H54 (cell line): ENCODE measurements around the gene NELFE.
A peak's percentile ranks its signal among the peaks of the same experiment; 100 is the strongest.
"Not testable (repeated sequence)": the region's sequence is repeated elsewhere in the genome, so short reads cannot be mapped to it uniquely, and the experiment has no call there.

Experiments
- DNase-seq: peaks from one replicate; pipeline ENCODE4 v3.0.0; 2011; ENCODE audit warnings: low spot score, mixed read lengths; ENCODE audit not compliant: insufficient read length
- FAIRE-seq: peaks from 3 replicates; lab custom pipeline; 2011; peaks lifted over from hg19 to GRCh38; lab: Jason Lieb, UNC
- POLR2A ChIP-seq: IDR thresholded peaks from 2 replicates; pipeline ENCODE4 v1.6.1; 2011; ENCODE audit warnings: low read depth, mild to moderate bottlenecking, low read length

NELFE gene

DNA sequence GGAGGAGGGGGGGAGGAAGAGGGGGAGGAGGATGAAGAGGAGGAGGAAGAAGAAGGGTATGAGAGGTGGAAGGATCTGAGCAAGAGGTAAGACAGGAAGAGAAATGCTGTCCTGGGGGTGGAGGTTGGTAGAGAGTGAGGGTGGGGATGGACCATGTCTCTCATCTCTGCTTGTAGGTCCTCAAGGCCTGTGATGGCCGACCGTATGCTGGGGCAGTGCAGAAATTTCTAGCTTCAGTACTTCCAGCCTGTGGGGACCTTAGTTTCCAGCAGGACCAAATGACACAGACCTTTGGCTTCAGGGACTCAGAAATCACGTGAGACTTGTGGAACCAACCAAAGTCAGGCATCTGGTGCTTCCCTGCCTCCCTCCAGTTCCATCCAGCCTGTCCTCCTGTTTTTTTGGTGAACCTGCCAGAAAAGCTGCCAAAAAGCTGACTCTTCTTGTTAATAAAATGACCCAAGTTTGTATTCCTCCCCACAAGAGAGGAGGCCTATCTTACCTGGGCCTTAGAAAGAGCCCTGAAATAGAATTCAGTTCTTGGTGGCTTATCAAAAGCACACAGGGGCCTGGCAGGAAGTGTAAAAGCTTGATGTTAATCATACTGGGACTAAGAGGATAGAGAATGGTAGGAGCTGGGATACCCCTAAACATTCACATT lies 20.6 kb upstream of the NELFE start:
- FAIRE-seq (no peak), DNase-seq (no peak)
- no peak for TF ChIP-seq POLR2A

DNA sequence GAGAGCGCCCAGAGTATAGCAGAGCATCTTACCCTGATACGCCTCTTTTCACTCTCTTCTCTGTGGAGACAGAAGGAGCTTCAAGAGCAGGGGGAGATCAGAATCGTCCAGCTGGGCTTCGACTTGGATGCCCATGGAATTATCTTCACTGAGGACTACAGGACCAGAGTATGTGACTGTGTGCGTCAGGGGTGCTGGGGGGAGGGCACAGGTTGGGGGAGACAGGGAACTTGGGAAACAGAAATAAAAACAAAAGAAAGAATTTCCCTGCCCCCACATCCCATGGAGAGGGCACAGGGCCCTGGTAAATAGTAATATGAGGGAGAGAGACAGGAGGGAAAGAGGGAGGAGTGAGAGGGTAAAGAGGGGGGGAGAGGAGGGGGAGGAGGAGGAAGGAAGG lies 20.1 kb upstream of the NELFE start:
- TF ChIP-seq POLR2A = no peak
- DNase-seq (no peak), FAIRE-seq (no peak)

DNA sequence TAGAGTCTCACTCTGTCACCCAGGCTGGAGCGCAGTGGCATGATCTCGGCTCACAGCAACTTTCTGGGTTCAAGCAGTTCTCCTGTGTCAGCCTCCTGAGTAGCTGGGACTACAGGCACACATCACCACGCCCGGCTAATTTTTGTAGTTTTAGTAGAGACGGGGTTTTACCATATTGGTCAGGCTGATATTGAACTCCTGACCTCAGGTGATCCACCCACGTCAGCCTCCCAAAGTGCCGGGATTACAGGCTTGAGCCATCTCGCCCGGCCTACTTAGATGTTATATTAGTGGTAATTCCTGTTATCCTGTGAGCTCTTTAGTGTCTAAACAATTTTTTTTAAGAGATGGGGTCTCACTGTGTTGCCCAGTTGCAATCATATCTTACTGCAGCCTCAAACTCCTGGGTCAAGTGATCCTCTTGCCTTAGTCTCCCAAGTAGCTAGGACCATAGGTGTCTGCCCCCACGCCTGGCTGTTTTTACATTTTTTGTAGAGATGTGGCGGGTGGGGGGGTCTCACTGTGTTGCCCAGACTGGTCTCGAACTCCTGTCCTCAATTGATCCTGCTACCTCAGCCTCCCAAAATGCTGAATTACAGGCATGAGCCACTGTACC lies 19.2 kb upstream of the NELFE start:
- TF ChIP-seq POLR2A = no peak
- DNase-seq (no peak), FAIRE-seq (no peak)

DNA sequence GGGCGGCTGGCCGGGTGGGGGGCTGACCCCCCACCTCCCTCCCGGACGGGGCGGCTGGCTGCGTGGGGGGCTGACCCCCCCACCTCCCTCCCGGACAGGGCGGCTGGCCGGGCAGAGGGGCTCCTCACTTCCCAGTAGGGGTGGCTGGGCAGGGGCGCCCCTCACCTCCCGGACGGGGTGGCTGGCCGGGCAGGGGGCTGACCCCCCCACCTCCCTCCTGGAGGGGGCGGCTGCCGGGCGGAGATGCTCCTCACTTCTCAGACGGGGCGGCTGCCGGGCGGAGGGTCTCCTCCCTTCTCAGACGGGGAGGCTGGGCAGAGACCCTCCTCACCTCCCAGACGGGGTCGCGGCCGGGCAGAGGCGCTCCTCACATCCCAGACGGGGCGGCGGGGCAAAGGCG lies 17.3 kb upstream of the NELFE start:
- not testable (repeated sequence) for FAIRE-seq, DNase-seq

DNA sequence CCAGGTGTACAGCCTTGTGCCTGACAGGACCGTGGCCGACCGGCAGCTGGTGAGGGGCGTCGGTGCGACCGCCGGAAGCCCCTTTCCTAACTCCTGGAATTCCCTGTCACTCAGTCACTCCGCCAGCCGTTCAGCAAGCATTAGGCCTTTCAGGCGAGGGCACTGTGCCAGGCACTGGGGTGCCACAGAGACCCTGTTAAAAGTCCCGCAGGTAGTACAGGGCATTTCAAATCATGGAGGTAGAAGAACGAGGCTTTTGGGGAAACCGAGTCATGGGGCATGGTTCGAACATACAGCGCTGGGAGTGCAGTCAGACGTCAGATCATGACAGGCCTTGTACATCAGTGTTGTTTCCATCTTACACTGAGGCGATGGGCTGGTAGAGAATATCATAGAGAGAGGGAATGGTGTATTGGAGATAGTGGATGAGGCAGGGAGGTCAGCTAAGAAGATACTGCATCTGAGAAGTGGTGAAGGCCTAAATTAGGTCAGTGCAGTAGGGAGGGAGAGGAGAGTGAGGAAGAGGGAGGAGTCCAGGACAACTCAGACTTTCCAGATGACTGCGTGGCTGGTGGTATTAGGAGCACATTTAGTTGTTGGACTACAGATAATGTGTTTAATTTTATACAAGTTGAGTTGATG lies 14.1 kb upstream of the NELFE start:
- FAIRE-seq (no peak), DNase-seq (no peak)
- no peak for TF ChIP-seq POLR2A

DNA sequence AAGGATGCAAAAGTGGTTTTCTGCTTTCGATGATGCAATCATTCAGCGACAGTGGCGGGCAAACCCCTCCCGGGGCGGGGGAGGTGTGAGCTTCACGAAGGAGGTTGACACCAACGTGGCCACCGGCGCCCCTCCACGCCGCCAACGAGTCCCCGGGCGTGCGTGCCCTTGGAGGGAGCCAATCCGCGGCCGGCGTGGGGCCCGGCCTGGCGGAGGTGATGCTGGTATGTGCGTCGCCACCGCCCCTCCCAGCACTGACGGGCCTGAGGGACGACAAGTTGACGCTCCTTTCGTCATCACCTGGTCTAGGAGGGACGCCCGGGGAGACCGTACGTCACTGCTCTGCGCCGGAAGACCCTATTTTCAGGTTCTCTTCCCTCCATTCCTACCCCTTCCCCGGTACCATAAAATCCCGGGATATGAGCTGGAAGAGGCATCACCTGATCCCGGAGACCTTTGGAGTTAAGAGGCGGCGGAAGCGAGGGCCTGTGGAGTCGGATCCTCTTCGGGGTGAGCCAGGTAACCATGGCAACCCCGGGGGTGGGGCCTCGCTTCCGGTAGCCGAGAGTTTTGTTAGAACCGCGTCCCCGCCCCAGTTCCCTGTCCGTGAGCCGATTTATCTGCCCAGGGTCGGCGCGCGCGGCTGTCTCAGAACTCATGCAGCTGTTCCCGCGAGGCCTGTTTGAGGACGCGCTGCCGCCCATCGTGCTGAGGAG lies 13.4 kb upstream of the NELFE start, which contains the start of gene DXO:
DXO (minus strand) TSS at position 146 of the 716 bp plus-strand sequence. CDS start 463 bp downstream, outside the sequence.
- FAIRE-seq (peak; percentile 60), DNase-seq (peak; percentile 99)
- peak; percentile 42 for TF ChIP-seq POLR2A

DNA sequence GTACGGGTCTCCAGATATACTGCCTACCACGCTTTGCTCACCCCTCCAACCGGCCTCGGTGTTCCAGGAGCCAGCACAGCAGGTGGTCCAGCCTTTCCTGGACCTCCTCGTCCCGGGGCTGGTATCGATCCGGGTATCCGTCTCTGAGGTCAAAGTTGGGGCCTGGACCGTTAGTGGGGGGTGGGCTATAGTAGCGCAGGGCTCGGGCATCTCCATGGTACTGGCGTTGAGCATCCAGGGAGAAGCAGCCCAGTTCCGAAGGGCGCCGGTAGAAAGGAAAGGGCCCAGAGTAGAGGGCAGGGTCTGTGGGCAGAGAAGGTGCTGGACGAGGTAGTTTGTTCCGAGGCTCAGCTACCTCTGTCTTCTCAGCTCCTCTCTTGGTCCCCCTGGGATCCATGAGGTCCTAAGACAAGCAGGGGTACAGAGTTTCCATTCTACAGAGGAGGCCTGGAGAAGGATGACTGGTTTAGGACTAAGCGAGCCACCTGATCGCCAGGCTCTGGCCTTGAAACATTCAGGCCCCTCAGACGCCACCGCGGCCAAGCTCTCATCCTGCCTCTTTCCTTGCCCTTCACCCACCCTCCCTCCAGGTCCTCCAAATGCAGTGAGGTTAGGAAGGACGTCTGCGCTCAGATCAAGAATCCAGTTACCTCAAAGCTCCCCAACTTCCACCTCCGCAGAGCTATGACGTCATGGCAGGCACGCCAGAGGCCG lies 12.7 kb upstream of the NELFE start:
- no peak for TF ChIP-seq POLR2A
- FAIRE-seq = no peak
- DNase-seq = no peak

DNA sequence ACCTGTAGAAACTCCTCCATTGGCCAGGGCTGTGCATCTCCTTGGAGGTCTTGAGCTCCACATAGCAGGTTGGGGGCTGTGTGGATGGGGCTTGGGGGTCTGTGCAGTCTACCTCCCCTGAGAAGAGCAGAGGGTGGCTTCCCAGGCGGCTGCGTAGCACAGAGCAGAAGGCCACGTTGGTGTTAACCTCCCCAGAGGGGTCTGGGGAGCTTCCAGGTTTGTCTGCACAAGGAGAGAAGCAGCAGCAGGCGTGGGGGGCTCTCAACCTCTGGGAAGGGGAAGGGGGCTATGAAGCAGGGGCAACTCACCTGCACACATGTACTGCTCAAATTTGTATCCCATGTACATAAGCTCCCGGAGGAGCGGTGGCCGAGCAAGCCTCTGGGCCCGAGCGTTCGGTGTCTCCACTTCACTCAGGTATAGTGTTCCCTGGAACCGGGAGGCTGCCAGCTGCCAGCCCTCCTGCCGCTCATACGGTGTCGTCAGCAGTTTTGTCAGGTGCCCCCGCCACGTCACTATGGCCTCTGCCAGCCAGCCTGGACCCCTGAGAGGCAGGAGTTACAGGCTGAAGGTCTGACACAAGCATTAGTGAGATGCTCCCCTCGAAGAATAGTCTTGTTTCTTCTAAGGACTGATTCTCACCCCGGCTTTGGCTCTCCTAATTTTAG lies 12.0 kb upstream of the NELFE start:
- DNase-seq (no peak), FAIRE-seq (no peak)
- no peak for TF ChIP-seq POLR2A

DNA sequence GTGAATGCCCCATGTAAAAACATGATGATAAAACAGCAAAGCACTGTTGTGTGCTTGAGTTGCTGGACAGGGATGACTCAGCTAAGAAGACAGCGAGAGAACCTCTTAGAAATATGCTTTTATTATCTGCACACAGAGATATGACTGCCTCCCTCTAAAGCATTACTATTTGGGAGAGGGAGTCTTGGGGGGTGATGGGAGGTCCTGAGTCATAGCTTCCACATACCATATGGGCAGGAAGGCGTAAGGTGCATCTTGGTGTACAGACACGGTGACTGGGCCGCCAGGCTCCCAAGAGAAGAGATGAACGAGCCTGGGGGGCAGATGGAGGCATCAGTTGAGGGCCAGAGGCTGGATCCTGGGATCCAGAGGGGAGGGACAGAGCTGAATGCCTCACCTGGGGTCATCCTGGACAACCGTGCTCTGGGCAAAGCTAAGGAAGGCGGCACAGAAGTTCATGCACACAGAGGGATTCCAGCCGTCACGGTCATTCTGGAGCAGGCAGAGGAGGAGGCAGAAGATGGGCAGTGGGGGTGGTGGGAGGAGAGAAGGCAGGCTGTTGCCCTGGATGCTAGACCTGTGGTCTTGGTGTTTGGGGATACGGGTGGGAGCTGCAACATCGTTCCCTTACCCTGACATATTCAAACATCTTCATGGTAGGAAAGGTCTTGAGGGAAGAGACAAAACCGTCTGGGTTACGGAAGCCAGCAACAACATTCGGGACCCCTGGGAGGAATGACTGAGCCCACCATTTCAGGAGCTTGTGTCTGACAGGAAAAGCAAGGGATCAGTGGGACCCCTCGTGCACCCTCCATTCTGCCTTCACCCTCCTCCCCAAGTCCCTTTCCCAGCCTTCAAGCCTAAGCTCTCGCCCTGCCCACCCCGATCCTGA lies 11.2 kb upstream of the NELFE start:
- no peak for FAIRE-seq
- no peak for TF ChIP-seq POLR2A
- DNase-seq = no peak

DNA sequence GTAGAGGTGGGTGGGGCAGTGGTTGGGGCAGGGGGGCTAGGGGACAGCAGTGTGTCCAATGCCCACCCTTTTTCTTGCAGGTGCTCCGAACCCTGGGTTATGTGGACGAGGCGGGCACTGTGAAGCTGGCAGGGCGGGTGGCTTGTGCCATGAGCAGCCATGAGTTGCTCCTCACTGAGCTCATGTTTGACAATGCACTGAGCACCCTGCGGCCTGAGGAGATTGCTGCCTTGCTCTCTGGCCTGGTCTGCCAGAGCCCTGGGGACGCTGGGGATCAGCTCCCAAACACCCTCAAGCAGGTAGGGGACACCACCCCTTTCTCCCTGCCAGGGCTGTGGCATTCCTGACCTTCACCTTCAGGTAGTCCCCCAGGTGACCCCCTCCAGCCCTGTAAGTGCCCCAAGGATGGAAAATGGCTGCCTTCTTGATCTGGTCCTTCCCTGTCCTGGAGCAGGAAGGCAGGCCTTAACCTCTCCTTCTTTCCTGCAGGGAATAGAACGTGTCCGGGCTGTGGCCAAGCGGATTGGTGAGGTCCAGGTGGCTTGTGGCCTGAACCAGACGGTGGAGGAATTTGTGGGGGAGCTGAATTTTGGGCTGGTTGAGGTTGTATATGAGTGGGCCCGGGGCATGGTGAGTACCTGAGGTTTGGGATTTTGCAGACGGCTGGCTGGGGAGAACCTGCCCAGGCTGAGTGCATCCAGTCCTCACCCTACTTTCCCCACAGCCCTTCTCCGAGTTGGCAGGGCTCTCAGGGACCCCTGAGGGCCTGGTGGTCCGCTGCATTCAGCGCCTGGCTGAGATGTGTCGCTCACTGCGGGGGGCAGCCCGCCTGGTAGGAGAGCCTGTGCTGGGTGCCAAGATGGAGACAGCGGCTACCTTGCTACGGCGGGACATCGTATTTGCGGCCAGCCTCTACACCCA lies 10.3 kb upstream of the NELFE start:
- no peak for FAIRE-seq
- no peak for DNase-seq
- no peak for TF ChIP-seq POLR2A

DNA sequence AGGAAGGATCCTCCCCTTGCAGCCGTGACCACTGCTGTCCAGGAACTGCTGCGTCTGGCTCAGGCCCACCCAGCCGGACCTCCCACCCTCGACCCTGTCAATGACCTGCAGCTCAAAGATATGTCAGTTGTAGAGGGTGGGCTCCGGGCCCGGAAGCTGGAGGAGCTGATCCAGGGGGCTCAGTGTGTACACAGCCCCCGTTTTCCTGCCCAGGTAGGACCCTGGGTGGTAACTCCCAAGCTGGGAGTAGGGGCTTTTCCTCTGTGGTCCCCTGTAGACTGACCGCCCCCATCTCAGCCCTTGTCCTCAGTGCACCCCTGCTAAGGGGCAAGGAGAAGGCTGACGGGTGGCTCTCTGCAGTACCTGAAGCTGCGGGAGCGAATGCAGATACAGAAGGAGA lies 9.6 kb upstream of the NELFE start:
- no peak for DNase-seq
- FAIRE-seq = no peak
- no peak for TF ChIP-seq POLR2A
